ENCODE data around the gene PARP2. TPM values are rescaled to one million over a fixed set of nuclear protein-coding genes. Genes with fewer than 3 reads are reported as not detected.

The PARP2 gene
- total RNA-seq, 1 experiment from 2014 or later: 38.3 TPM

- Histone ChIP-seq H3K9me3 (ENCODE audit: low read length) (no peaks in the 10 kb centered on the region), H3K9me2 (replicated peaks; ENCODE audit: low read length) (no peaks in the 10 kb centered on the region), H3K27me3 (ENCODE audit: low read length) (no peaks in the 10 kb centered on the region), H3K4me3 (ENCODE audit: low read length) (no peak overlapping the region), H3K79me2 (ENCODE audit: low read length) (no peaks in the 10 kb centered on the region), H2AFZ (ENCODE audit: low read length) (no peak overlapping the region), H3K4me1 (ENCODE audit: insufficient read depth, low read length) (no peaks in the 10 kb centered on the region), H4K20me1 (ENCODE audit: low read length) (no peaks in the 10 kb centered on the region), H3K36me3 (ENCODE audit: low read depth, low read length) (peaks cover 16% of the 10 kb centered on the region; the same call in 1 of the 2 replicates), H3K9ac (ENCODE audit: low read length) (no peak overlapping the region), H3K4me2 (ENCODE audit: low read length) (no peak overlapping the region), H3K27ac (ENCODE audit: low read length) (no peak overlapping the region), H3F3A (ENCODE audit: low read length, unreplicated experiment) (no peaks in the 10 kb centered on the region)
- POLR2A ChIA-PET (ENCODE audit: unreplicated experiment): interaction anchor here (0.6 kb wide), 1 partner anchor 34 kb away, joined by 3 read pairs; no protein-coding TSS in a partner anchor
- BruUV-seq (replicated peaks): no TSS peak
- DNase-seq: no peak
- TF ChIP-seq CTCF (conservative IDR thresholded peaks at IDR 0.05; ENCODE audit: low read depth, low read length) (no peak), EZH2phosphoT487 (IDR thresholded peaks at IDR 0.05; ENCODE audit: borderline replicate concordance, low read length) (no peak), EZH2 (IDR thresholded peaks at IDR 0.05; ENCODE audit: low read length, unreplicated experiment) (no peak)
- intact Hi-C loops (cut with micrococcal nuclease): no loop called here
- no peak for ATAC-seq
- CTCF ChIA-PET: no interaction called here
Measured at GRCh38 chr14:20377171-20377570, 33.7 kb downstream of the PARP2 start.

- peaks cover 10% of the 10 kb centered on the region; the same call in 1 of the 2 replicates for H3K36me3 ChIP-seq (ENCODE audit: low read depth, low read length)
Measured at GRCh38 chr14:20379743-20380142, 36.3 kb downstream of the PARP2 start.

More at GRCh38 chr14:20379743-20380142, 36.3 kb downstream of the PARP2 start:
- no peak for ATAC-seq
- ChIA-PET POLR2A (ENCODE audit: unreplicated experiment) (no interaction called here), CTCF (no interaction called here)
- Histone ChIP-seq H3K79me2 (ENCODE audit: low read length) (no peaks in the 10 kb centered on the region), H3K4me2 (ENCODE audit: low read length) (no peak overlapping the region), H3K4me1 (ENCODE audit: insufficient read depth, low read length) (no peaks in the 10 kb centered on the region), H3K9me2 (replicated peaks; ENCODE audit: low read length) (no peaks in the 10 kb centered on the region), H3K9me3 (ENCODE audit: low read length) (no peaks in the 10 kb centered on the region), H4K20me1 (ENCODE audit: low read length) (no peaks in the 10 kb centered on the region), H2AFZ (ENCODE audit: low read length) (no peak overlapping the region), H3K4me3 (ENCODE audit: low read length) (no peak overlapping the region), H3F3A (ENCODE audit: low read length, unreplicated experiment) (no peaks in the 10 kb centered on the region), H3K9ac (ENCODE audit: low read length) (no peak overlapping the region), H3K27me3 (ENCODE audit: low read length) (no peaks in the 10 kb centered on the region), H3K27ac (ENCODE audit: low read length) (no peak overlapping the region)
- BruUV-seq (replicated peaks): no TSS peak
- intact Hi-C loops (cut with micrococcal nuclease): no loop called here
- TF ChIP-seq CTCF (conservative IDR thresholded peaks at IDR 0.05; ENCODE audit: low read depth, low read length) (no peak), EZH2phosphoT487 (IDR thresholded peaks at IDR 0.05; ENCODE audit: borderline replicate concordance, low read length) (no peak), EZH2 (IDR thresholded peaks at IDR 0.05; ENCODE audit: low read length, unreplicated experiment) (no peak)
- DNase-seq: no peak

Data from PC-3 (cell line).